ENCODE data around the gene HOXD4. TPM values are rescaled to one million over a fixed set of nuclear protein-coding genes. Genes with fewer than 3 reads are reported as not detected.

Gene HOXD4
- polyA plus RNA-seq, 1 of the 3 experiments (the other 2 are of a cell fraction) = 1.0 TPM

- no peaks in the 10 kb centered on the region for H3F3A ChIP-seq (replicated peaks; ENCODE audit: insufficient read depth)
- no peak for TF ChIP-seq FOSL2 (IDR thresholded peaks at IDR 0.05; ENCODE audit: borderline replicate concordance, low read depth)
- no peak for TF ChIP-seq TEAD4 (IDR thresholded peaks at IDR 0.05; ENCODE audit: borderline replicate concordance, insufficient read depth)
- TF ChIP-seq IRF3 (IDR thresholded peaks at IDR 0.05; ENCODE audit: low read depth, low read length) = no peak
- TF ChIP-seq NFIC (IDR thresholded peaks at IDR 0.05; ENCODE audit: borderline replicate concordance) = no peak
- TF ChIP-seq RFX5 (IDR thresholded peaks at IDR 0.05; ENCODE audit: low read length) = no peak
- TF ChIP-seq, protein P1, sequence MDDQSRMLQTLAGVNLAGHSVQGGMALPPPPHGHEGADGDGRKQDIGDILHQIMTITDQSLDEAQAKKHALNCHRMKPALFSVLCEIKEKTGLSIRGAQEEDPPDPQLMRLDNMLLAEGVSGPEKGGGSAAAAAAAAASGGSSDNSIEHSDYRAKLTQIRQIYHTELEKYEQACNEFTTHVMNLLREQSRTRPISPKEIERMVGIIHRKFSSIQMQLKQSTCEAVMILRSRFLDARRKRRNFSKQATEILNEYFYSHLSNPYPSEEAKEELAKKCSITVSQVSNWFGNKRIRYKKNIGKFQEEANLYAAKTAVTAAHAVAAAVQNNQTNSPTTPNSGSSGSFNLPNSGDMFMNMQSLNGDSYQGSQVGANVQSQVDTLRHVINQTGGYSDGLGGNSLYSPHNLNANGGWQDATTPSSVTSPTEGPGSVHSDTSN (IDR thresholded peaks at IDR 0.05) = no peak
- no peak for TF ChIP-seq MEF2A (IDR thresholded peaks at IDR 0.05; ENCODE audit: borderline replicate concordance, low read depth)
- TF ChIP-seq YY1 (IDR thresholded peaks at IDR 0.05; ENCODE audit: low read depth) = no peak
- no peak for TF ChIP-seq TCF12 (IDR thresholded peaks at IDR 0.05)
- no peak for TF ChIP-seq SIN3A (IDR thresholded peaks at IDR 0.05; ENCODE audit: borderline replicate concordance, low read depth, low read length)
- no peak for TF ChIP-seq RXRA (IDR thresholded peaks at IDR 0.05; ENCODE audit: borderline replicate concordance, low read depth)
- TF ChIP-seq SMC3 (IDR thresholded peaks at IDR 0.05; ENCODE audit: low read depth, low read length) = no peak
- no peak for TF ChIP-seq GATA2 (CRISPR knock-in tag; IDR thresholded peaks at IDR 0.05)
- TF ChIP-seq EZH2phosphoT487 (IDR thresholded peaks at IDR 0.05; ENCODE audit: borderline replicate concordance, low read depth) = no peak
- no peak overlapping the region for H3K4me3 ChIP-seq (ENCODE audit: low read depth in 2 of 2, low read length in 1 of 2)
- no peaks in the 10 kb centered on the region for H3K36me3 ChIP-seq (replicated peaks in 1 of 2; ENCODE audit: control insufficient read depth in 1 of 2, insufficient read depth in 2 of 2, low read length in 1 of 2)
- ChIA-PET CTCF (interaction anchor here (1.4 kb wide), 1 partner anchor 10 kb away, joined by 3 read pairs; no protein-coding TSS in a partner anchor), POLR2A (no interaction called here)
- H2AFZ ChIP-seq (ENCODE audit: low read depth) = no peak overlapping the region
- no peak for DNase-seq
- H3K79me2 ChIP-seq (ENCODE audit: insufficient read depth) = no peaks in the 10 kb centered on the region
- no peaks in the 10 kb centered on the region for H3K27me3 ChIP-seq (ENCODE audit: insufficient read depth)
- H3K27ac ChIP-seq (ENCODE audit: low read depth in 2 of 2, low read length in 1 of 2) = no peak overlapping the region
- H3K4me2 ChIP-seq = no peak overlapping the region
- H3K4me1 ChIP-seq (ENCODE audit: control insufficient read depth in 1 of 2, insufficient read depth in 2 of 2, low read depth in 1 of 2, low read length in 1 of 2) = no peaks in the 10 kb centered on the region
- 57% methylated on average over 7 of the region's 7 CpGs for WGBS (ENCODE audit: low lambda C conversion rate)
- no peaks in the 10 kb centered on the region for H3K9me2 ChIP-seq
- H4K20me1 ChIP-seq (ENCODE audit: insufficient read depth) = no peaks in the 10 kb centered on the region
- no peak overlapping the region for H3K9ac ChIP-seq
- H3K9me3 ChIP-seq = no peaks in the 10 kb centered on the region
These were observed 51.1 kb downstream of the HOXD4 start for GRCh38 chr2:176202491-176202890.

Small RNAs within 50 kb of the gene (small RNA-seq; reads per million reads assigned to genes)
- gene MIR10B = 305 to 9,750 (median 5,537) reads per million in 7 experiments

Other genes with a start within 250 kb of the HOXD4 start
- 5.0 and 6.4 TPM in 2 replicates for gene LNPK, start 149.3 kb upstream of the HOXD4 start, polyA plus RNA-seq (2012; rRNA removed)
- not detected in 2 replicates for gene EVX2, start 67.6 kb upstream of the HOXD4 start, polyA plus RNA-seq (2012; rRNA removed)
- gene HOXD13, start 58.8 kb upstream of the HOXD4 start, polyA plus RNA-seq (2012; rRNA removed) = not detected in 2 replicates
- not detected in 2 replicates for gene HOXD12, start 51.8 kb upstream of the HOXD4 start, polyA plus RNA-seq (2012; rRNA removed)
- gene HOXD11, start 44.3 kb upstream of the HOXD4 start, polyA plus RNA-seq (2012; rRNA removed) = not detected in 2 replicates
- 0.03 and 0.10 TPM in 2 replicates for gene HOXD10, start 34.8 kb upstream of the HOXD4 start, polyA plus RNA-seq (2012; rRNA removed)
- gene HOXD9, start 28.8 kb upstream of the HOXD4 start, polyA plus RNA-seq (2012; rRNA removed) = 3.6 and 4.8 TPM in 2 replicates
- 6.4 and 8.2 TPM in 2 replicates for gene HOXD8, start 21.8 kb upstream of the HOXD4 start, polyA plus RNA-seq (2012; rRNA removed)
- gene HOXD3, start 5.8 kb downstream of the HOXD4 start, polyA plus RNA-seq (2012; rRNA removed) = 0.80 and 0.81 TPM in 2 replicates
- not detected in 2 replicates for gene HOXD1, start 37.1 kb downstream of the HOXD4 start, polyA plus RNA-seq (2012; rRNA removed)
- 44.4 and 61.9 TPM in 2 replicates for gene MTX2, start 117.9 kb downstream of the HOXD4 start, polyA plus RNA-seq (2012; rRNA removed)

All from SK-N-SH (cell line).